GM19099 (cell line): Measurements from ENCODE around the gene M1AP.
A peak's percentile ranks its signal among the peaks of the same experiment; 100 is the strongest.

Source experiments
- POLR2A ChIP-seq: IDR thresholded peaks from 3 replicates; pipeline ENCODE4 v1.6.1; 2011; ENCODE audit warnings: low read depth; ENCODE audit not compliant: insufficient read length; ENCODE audit errors: extremely low read depth

The M1AP gene

DNA sequence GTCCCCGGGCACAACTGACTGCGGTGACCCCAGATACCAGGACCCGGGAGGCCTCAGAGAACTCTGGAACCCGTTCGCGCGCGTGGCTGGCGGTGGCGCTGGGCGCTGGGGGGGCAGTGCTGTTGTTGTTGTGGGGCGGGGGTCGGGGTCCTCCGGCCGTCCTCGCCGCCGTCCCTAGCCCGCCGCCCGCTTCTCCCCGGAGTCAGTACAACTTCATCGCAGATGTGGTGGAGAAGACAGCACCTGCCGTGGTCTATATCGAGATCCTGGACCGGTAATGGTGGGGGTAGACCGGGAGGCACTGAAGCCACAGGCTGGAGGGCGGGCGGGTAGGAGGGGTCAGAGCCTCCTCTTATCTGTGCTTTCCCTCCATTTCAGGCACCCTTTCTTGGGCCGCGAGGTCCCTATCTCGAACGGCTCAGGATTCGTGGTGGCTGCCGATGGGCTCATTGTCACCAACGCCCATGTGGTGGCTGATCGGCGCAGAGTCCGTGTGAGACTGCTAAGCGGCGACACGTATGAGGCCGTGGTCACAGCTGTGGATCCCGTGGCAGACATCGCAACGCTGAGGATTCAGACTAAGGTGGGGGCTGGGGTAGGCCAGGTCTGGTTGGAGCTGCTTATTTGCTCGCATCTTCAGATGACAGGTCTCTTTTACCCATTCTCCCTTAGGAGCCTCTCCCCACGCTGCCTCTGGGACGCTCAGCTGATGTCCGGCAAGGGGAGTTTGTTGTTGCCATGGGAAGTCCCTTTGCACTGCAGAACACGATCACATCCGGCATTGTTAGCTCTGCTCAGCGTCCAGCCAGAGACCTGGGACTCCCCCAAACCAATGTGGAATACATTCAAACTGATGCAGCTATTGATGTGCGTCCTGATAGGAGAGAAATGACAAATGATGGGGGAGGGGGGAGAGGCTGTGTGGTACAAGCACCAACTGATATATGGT is 117.6 kb downstream of the M1AP start:
- peak; percentile 37 for TF ChIP-seq POLR2A

GRCh38 chr2:74529357-74530238 is 118.5 kb downstream of the M1AP start, which contains the start of the genes AUP1 and HTRA2:
Gene AUP1 (minus strand): TSS chr2:74529706. CDS start chr2:74529629, 77 bp downstream.
Gene HTRA2 (plus strand): TSS chr2:74529933. CDS start chr2:74530007, 74 bp downstream.
- TF ChIP-seq POLR2A, result peak; percentile 98

DNA sequence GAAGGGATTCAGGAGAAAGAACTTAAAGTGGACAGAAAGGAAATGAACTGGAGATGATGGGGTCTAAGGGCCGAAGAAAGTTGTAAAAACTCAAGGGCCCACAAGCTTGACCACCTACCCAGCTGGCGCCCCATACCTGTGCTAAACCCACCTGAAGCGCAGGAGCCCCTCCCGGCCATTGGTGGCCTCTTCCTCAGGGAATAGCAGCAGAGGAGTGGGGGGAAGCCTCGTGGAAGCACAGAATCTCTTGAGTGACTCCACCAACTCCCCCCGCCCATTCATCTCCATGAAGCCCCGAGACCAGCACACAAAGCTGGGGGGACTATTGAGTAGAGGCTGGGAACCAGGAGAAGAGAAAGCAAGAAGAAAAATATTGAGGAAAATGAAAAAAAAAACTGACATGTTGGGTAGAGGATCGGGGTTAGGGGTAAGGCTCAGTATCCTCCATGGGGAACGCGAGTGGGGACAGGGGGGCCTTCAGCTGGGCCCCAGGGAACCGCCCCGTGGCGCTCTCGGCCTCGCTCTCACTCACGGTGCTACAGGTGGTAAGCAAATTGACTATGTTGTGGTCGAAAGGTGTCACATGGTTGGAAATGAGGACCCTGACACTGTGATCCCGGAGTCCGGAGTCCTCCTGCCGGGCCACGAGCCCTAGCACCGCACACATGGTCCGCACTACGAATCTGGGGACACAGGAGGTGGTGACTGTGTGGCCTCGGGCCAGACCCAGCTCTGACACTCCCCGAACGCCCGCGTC is 119.4 kb downstream of the M1AP start:
- no peak for TF ChIP-seq POLR2A

GRCh38 chr2:74527741-74528140 is 120.4 kb downstream of the M1AP start:
- no peak for TF ChIP-seq POLR2A

DNA sequence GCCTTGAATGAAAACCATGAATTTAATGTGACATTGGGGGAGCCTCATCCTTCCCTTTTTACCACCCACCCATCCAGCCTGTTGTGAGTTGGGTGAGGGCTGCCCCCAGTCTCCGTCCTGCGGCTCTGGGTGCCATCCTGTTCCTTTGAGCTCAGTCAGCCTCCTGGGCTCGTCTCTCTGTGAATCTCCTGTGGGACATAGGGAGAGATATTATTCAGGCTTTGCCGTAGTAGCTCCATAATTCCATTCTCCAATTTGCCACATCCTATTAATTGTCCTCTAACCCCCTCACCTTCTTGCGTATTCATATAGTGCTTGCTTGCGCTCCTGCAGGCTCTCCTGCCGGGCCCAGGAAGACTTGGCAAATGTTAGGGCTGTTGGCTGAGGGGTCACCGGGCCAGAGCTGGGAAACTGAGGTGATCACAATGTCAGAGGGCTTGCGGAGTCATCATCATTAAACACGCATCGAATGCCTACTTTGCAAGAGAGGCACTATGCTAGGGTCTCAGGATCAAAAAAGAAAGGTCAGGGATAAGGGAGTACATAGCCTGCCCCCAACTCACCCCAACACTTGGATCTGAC is 121.4 kb downstream of the M1AP start:
- TF ChIP-seq POLR2A, result no peak

DNA sequence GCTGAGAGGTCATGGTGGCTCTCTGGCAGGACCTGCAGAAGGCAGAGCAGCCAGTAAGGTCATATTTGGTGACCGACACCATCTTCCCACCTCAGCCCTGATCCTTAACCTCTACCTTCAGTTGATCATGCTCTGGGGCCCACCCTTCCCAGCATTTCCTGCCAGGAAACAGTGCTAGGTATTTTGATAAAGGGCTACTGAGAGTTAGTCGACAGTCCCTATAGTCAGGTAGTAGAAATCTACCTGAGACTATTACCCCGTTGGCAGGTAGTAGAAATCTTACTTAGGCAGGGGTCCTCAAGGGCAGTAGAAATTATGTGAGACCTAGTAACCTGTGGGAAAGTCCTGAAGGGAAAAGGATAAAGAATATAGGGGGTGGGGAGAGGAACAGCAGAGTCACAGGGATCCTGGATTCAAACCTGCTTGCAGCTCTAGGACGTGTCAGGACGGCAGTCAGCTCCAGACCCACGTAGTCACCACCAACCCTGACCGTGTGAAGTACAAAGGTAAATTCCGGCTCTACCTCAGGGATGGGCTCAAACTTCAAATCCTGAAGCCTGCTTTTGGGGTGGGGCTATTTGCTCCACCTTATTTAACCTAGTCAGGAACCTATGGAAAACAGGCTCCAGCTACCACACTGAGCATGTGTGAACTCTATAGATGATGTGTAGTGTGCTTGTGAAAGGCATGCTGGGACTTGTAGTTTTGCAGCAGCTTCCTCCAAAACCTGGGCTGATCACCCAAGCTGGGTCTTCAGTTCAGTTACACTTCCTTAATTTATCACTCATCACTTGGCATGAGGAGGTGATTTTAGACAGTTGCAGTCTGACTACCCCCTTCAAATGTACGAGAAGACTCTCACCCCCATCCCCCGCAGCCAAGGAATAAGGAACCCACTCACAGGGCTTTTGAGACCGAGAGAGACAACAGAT is 122.1 kb downstream of the M1AP start, which contains the start of gene DQX1:
Gene DQX1, minus strand, starts transcription at position 515 of the 932 bp plus-strand sequence. Its CDS starts 502 bp downstream, at position 13.
- no peak for TF ChIP-seq POLR2A

DNA sequence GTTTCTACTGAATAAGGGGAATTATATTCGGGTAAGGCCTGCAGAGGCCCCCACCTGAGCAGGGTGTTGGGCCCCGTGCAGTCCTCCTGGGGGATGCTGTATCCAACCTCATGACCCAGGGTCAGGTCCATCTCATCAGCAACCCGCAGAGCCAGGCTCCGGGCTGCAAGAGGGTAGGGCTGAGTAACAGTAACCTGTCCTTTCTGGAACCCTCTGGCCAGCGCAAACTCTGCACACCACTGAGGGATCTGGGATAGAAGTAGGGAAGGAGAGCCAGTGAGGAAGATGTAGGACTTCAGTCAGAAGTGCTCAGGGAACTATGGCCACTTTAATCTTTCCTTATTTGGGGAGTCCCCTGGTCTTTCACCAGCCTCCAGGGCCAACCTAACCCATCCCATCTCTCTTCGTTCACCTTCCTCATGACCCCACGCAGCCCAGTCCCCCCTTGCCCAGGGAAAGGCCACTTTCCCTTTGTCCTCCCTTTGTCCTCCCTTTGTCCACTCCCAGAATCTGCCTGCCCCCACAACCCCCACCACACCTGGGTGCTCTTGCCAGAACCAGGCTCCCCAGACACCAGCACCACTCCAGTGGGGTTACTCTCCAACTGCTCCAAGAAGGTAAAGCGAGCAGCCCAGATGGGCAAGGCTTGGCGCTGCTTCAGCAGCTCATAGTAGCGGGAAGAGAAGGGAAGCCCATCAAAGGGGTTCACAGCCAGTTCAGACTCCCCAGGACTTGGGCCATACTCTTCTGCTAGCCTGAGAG is 123.0 kb downstream of the M1AP start:
- no peak for TF ChIP-seq POLR2A

DNA sequence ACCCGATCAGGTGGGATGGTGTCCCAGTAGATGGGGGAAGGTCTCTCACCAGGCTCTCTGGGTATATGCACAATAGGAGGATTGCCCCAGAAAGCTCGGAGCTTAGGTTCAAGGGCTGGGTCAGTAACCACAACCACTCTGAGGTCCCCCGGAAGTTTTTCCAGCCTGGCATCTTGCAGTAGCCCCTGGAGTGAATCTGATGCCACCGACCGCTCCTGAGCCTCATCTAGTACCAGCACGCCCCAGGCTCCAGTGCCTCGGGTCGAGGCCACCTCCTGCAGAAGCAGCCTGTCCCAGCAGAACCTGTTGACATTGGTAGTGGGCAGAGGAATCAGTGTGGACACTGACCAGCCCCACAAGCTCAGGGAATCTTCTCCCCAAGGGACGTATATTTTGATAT is 124.1 kb downstream of the M1AP start:
- no peak for TF ChIP-seq POLR2A

DNA sequence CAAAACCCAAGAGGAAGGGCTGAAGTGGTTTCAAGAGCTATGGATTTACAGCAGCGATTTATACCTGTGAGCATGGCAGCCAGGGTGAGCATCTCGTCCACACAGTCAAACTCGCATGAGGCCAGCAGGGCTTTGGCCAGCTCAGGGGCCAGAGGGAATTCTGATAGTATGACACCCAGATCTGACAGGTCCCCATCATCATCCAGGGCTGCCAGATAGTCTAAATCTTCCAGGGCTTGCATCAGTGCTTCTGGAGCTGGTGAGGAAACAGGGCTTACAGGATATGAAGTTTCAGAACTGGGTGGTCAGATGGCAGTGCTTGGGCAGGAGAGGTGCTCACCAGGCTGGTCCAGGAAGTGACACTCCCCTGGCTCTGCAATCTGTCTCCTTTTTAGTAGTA is 125.6 kb downstream of the M1AP start:
- TF ChIP-seq POLR2A, result no peak

GRCh38 chr2:74516650-74517049 is 131.5 kb downstream of the M1AP start:
- no peak for TF ChIP-seq POLR2A

GRCh38 chr2:74515981-74516633 is 132.0 kb downstream of the M1AP start:
- TF ChIP-seq POLR2A, result no peak
